Activated T-helper 2 cell treated with anti-CD3 and anti-CD28 coated beads, Interferon-gamma antibody, Interleukin-2, Interleukin-4, amounts not matched to agents 10 μg/mL and 5 μg/mL and 100 μg/mL, durations not matched to agents 14 hours and 24 hours and 36 hours (primary cell): Measurements from ENCODE around the gene TMEM132D. TPM values are rescaled to one million over a fixed set of nuclear protein-coding genes. Genes with fewer than 3 reads are reported as not detected.
"Not testable (repeated sequence)": the region's sequence is repeated elsewhere in the genome, so short reads cannot be mapped to it uniquely, and the experiment has no call there.

Experiments used
- DNase-seq: peaks from one replicate; pipeline ENCODE4 v3.0.0; 2021; ENCODE audit warnings: low spot score
- H3K27ac Mint-ChIP-seq: one replicate; pipeline ENCODE4 v1.8.0; 2021; ENCODE audit warnings: mixed read lengths
- H3K27me3 Mint-ChIP-seq: one replicate; pipeline ENCODE4 v1.8.0; 2021; ENCODE audit warnings: low read depth, mixed read lengths
- H3K36me3 Mint-ChIP-seq: one replicate; pipeline ENCODE4 v1.8.0; 2021; ENCODE audit warnings: low read depth, mixed read lengths
- H3K4me1 Mint-ChIP-seq: one replicate; pipeline ENCODE4 v1.8.0; 2021; ENCODE audit warnings: low read depth, mixed read lengths
- H3K4me3 Mint-ChIP-seq: one replicate; pipeline ENCODE4 v1.8.0; 2021; ENCODE audit warnings: low read depth, mild to moderate bottlenecking, moderate library complexity, mixed read lengths
- H3K9me3 Mint-ChIP-seq: one replicate; pipeline ENCODE4 v1.8.0; 2021; ENCODE audit warnings: mixed read lengths
- intact Hi-C: fragments of 100-400 bp; cut with micrococcal nuclease; formaldehyde crosslinking; loops from one replicate; pipeline ENCODE4 v1.15.1; 2023
- total RNA-seq: library from RNA; stranded (reverse); gene quantifications from 2 replicates; pipeline ENCODE4 v1.2.3, GENCODE V29; 2022

The TMEM132D gene
- total RNA-seq, 1 donor from 2014 or later: not detected

GRCh38 chr12:129564768-129565167 is 339.1 kb downstream of the TMEM132D start:
- no peak for DNase-seq
- H3K4me3 Mint-ChIP-seq: no peak overlapping the region
- H3K36me3 Mint-ChIP-seq: no peaks in the 10 kb centered on the region
- no peaks in the 10 kb centered on the region for H3K27me3 Mint-ChIP-seq
- H3K9me3 Mint-ChIP-seq: peaks cover 17% of the 10 kb centered on the region
- no peak overlapping the region for H3K27ac Mint-ChIP-seq
- H3K4me1 Mint-ChIP-seq: peaks cover 2% of the 10 kb centered on the region
- intact Hi-C loops: no loop called here

GRCh38 chr12:129563266-129563665 is 340.6 kb downstream of the TMEM132D start:
- H3K4me1 Mint-ChIP-seq: peaks cover 2% of the 10 kb centered on the region
- DNase-seq: no peak
- no peaks in the 10 kb centered on the region for H3K27me3 Mint-ChIP-seq
- intact Hi-C loops: no loop called here
- no peaks in the 10 kb centered on the region for H3K36me3 Mint-ChIP-seq
- peaks cover 12% of the 10 kb centered on the region for H3K9me3 Mint-ChIP-seq
- H3K27ac Mint-ChIP-seq: no peak overlapping the region
- no peak overlapping the region for H3K4me3 Mint-ChIP-seq

GRCh38 chr12:129561304-129561703 is 342.5 kb downstream of the TMEM132D start:
- Mint-ChIP-seq H3K27ac (no peak overlapping the region), H3K9me3 (peaks cover 20% of the 10 kb centered on the region), H3K4me3 (no peak overlapping the region), H3K27me3 (no peaks in the 10 kb centered on the region), H3K4me1 (peaks cover 2% of the 10 kb centered on the region), H3K36me3 (no peaks in the 10 kb centered on the region)
- no peak for DNase-seq
- intact Hi-C loops: no loop called here

GRCh38 chr12:129559776-129560175 is 344.0 kb downstream of the TMEM132D start:
- no peak overlapping the region for H3K27ac Mint-ChIP-seq
- H3K27me3 Mint-ChIP-seq: no peaks in the 10 kb centered on the region
- H3K4me3 Mint-ChIP-seq: no peak overlapping the region
- peaks cover 22% of the 10 kb centered on the region for H3K9me3 Mint-ChIP-seq
- intact Hi-C loops: no loop called here
- no peak for DNase-seq
- no peaks in the 10 kb centered on the region for H3K36me3 Mint-ChIP-seq
- no peaks in the 10 kb centered on the region for H3K4me1 Mint-ChIP-seq

GRCh38 chr12:129558036-129558435 is 345.8 kb downstream of the TMEM132D start:
- H3K9me3 Mint-ChIP-seq: peaks cover 34% of the 10 kb centered on the region
- no peak for DNase-seq
- no peak overlapping the region for H3K27ac Mint-ChIP-seq
- no peaks in the 10 kb centered on the region for H3K27me3 Mint-ChIP-seq
- intact Hi-C loops: no loop called here
- no peaks in the 10 kb centered on the region for H3K36me3 Mint-ChIP-seq
- H3K4me3 Mint-ChIP-seq: no peak overlapping the region
- no peaks in the 10 kb centered on the region for H3K4me1 Mint-ChIP-seq

GRCh38 chr12:129556082-129556481 is 347.7 kb downstream of the TMEM132D start:
- peaks cover 49% of the 10 kb centered on the region for H3K9me3 Mint-ChIP-seq
- no peak for DNase-seq
- intact Hi-C loops: no loop called here
- no peaks in the 10 kb centered on the region for H3K36me3 Mint-ChIP-seq
- H3K27me3 Mint-ChIP-seq: no peaks in the 10 kb centered on the region
- no peak overlapping the region for H3K4me3 Mint-ChIP-seq
- no peak overlapping the region for H3K27ac Mint-ChIP-seq
- no peaks in the 10 kb centered on the region for H3K4me1 Mint-ChIP-seq

GRCh38 chr12:129552996-129553750 is 350.7 kb downstream of the TMEM132D start:
- Mint-ChIP-seq H3K4me3 (no peak overlapping the region), H3K27me3 (no peaks in the 10 kb centered on the region), H3K9me3 (peaks cover 55% of the 10 kb centered on the region), H3K27ac (no peak overlapping the region), H3K4me1 (no peaks in the 10 kb centered on the region), H3K36me3 (no peaks in the 10 kb centered on the region)
- intact Hi-C loops: no loop called here
- no peak for DNase-seq

GRCh38 chr12:129551441-129551840 is 352.4 kb downstream of the TMEM132D start:
- Mint-ChIP-seq H3K4me3 (no peak overlapping the region), H3K36me3 (no peaks in the 10 kb centered on the region), H3K4me1 (no peaks in the 10 kb centered on the region), H3K27me3 (no peaks in the 10 kb centered on the region), H3K27ac (no peak overlapping the region), H3K9me3 (peaks cover 51% of the 10 kb centered on the region)
- no peak for DNase-seq
- intact Hi-C loops: no loop called here

GRCh38 chr12:129550353-129550752 is 353.5 kb downstream of the TMEM132D start:
- Mint-ChIP-seq H3K27ac (no peak overlapping the region), H3K27me3 (no peaks in the 10 kb centered on the region), H3K4me3 (no peak overlapping the region), H3K36me3 (no peaks in the 10 kb centered on the region), H3K9me3 (peaks cover 51% of the 10 kb centered on the region), H3K4me1 (no peaks in the 10 kb centered on the region)
- intact Hi-C loops: no loop called here
- no peak for DNase-seq

GRCh38 chr12:129549656-129550055 is 354.2 kb downstream of the TMEM132D start:
- no peak overlapping the region for H3K4me3 Mint-ChIP-seq
- no peak overlapping the region for H3K27ac Mint-ChIP-seq
- no peaks in the 10 kb centered on the region for H3K27me3 Mint-ChIP-seq
- H3K4me1 Mint-ChIP-seq: no peaks in the 10 kb centered on the region
- H3K9me3 Mint-ChIP-seq: peaks cover 48% of the 10 kb centered on the region
- no peaks in the 10 kb centered on the region for H3K36me3 Mint-ChIP-seq
- DNase-seq: no peak
- intact Hi-C loops: no loop called here

- DNase-seq, H3K4me3 Mint-ChIP-seq, intact Hi-C loops, H3K27me3 Mint-ChIP-seq, H3K27ac Mint-ChIP-seq, H3K4me1 Mint-ChIP-seq, H3K36me3 Mint-ChIP-seq: not testable (repeated sequence)
- H3K9me3 Mint-ChIP-seq: peaks cover 47% of the 10 kb centered on the region
Observed at GRCh38 chr12:129549020-129549419, 354.8 kb downstream of the TMEM132D start.

GRCh38 chr12:129544716-129545115 is 359.1 kb downstream of the TMEM132D start:
- Mint-ChIP-seq H3K27me3 (no peaks in the 10 kb centered on the region), H3K9me3 (peaks cover 31% of the 10 kb centered on the region), H3K36me3 (no peaks in the 10 kb centered on the region), H3K4me3 (no peak overlapping the region), H3K27ac (no peak overlapping the region), H3K4me1 (no peaks in the 10 kb centered on the region)
- intact Hi-C loops: no loop called here
- no peak for DNase-seq

GRCh38 chr12:129540954-129541353 is 362.9 kb downstream of the TMEM132D start:
- Mint-ChIP-seq H3K9me3 (peaks cover 36% of the 10 kb centered on the region), H3K4me3 (no peak overlapping the region), H3K27me3 (no peaks in the 10 kb centered on the region), H3K4me1 (no peaks in the 10 kb centered on the region), H3K27ac (no peak overlapping the region), H3K36me3 (no peaks in the 10 kb centered on the region)
- DNase-seq: no peak
- intact Hi-C loops: no loop called here

GRCh38 chr12:129540249-129540648 is 363.6 kb downstream of the TMEM132D start:
- H3K27ac Mint-ChIP-seq: no peak overlapping the region

More at GRCh38 chr12:129540249-129540648, 363.6 kb downstream of the TMEM132D start:
- intact Hi-C loops: no loop called here
- H3K4me1 Mint-ChIP-seq: no peaks in the 10 kb centered on the region
- H3K9me3 Mint-ChIP-seq: peaks cover 41% of the 10 kb centered on the region
- no peaks in the 10 kb centered on the region for H3K27me3 Mint-ChIP-seq
- H3K4me3 Mint-ChIP-seq: no peak overlapping the region
- no peak for DNase-seq
- no peaks in the 10 kb centered on the region for H3K36me3 Mint-ChIP-seq
